CD4-positive, alpha-beta T cell treated with Interleukin-17A for 4 hours (primary cell): ENCODE measurements around the gene CCDC86.

Source experiments
- DNase-seq: peaks from one replicate; pipeline ENCODE4 v3.0.0-alpha.2; 2020; ENCODE audit warnings: mixed read lengths

CCDC86 gene

DNA sequence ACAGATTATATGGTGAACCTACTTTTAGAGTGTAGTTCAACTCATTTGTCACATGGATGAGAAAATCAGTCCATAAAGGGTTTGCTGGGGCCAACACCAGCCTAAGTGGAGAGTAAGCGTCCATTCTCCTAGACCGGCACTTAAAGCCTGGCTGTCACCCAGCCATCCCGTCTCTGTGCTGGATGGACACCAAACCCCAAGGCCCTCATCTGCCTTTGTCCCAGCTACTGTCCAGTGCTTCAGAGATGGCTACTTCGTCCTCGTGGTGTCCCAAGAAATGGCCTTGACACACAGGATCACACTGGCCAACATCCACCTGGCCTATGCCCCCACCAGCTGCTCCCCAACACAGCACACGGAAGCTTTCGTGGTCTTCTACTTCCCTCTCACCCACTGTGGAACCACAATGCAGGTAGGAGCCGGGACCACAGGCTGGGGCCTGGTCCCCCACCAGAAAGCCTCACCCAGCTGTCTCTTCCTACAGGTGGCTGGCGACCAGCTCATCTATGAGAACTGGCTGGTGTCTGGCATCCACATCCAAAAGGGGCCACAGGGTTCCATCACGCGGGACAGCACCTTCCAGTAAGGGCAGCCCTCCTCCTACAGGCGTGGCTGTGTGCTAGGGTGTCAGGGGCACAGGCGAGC, 28.9 kb downstream of the CCDC86 start:
- no peak for DNase-seq

DNA sequence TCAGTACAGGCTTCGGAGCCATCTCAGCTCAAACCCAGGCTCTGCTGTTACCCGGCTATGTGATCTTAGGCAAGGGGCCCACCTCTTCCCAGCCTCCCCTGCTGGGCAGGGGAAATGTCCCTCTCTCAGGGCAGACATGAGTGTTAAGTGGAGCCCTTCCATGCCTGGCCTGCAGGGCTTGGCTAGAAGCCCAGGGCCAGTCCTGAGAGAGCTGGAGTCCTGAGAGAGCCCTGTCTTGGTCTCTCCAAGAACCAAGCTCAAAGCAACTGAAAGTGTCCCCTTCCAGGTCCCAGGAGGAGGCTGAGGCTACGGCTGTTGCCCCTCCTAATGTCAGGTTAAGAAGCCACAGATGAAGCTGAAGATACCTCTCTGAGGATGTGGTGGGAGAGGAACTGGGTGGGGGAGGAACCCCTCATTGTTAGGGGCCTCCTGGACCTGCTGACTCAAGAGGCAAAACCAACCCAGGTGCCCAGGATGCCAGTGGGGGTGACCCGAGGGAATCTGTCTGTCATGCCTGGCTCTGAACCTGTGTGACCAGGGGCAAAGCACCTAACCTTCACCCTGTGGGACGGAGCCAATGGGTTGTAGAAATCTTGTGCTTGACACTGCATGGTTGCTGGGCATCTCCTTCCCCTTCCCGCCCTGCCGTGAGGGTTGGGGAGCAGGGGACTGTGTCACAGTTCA, 29.6 kb downstream of the CCDC86 start:
- DNase-seq = no peak

DNA sequence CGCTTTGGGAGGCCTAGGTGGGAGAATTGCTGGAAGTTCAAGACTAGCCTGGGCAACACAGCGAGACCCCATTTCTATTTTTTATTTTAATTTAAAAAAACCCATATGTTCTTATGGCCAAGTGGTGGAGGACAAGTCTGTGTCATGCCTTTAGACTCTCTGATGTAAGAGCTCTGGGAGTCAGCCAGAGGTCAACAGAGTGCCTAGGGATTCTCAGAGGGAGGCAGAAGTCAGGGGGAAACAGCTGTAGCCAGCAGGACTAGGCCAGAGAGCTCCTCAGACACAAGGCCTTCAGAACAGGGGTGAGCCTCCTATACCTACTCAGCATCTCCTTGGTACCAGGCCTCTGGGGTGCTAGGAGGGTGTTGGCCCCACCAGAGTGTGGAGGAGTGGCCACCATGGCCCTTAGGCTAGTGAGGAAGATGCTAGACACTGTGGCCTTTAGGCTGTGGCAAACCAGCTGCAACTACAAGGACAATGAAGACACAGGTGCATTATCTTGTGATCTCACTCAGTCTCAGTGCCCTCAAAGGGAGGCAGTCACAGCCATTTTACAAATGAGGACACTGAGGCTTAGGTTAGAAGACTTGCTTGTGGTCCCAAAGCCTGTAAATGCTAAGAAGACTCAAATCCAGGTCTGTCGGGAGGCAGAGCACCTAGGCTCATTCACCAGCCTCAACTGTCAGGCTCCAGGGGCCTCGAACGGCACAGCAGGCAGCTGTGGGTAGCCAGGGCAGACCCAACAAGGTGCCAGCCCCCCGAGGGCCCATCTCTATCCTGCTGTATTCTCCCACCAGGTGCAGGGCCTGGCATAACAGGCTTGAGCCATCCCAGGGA, 30.4 kb downstream of the CCDC86 start:
- DNase-seq = no peak

DNA sequence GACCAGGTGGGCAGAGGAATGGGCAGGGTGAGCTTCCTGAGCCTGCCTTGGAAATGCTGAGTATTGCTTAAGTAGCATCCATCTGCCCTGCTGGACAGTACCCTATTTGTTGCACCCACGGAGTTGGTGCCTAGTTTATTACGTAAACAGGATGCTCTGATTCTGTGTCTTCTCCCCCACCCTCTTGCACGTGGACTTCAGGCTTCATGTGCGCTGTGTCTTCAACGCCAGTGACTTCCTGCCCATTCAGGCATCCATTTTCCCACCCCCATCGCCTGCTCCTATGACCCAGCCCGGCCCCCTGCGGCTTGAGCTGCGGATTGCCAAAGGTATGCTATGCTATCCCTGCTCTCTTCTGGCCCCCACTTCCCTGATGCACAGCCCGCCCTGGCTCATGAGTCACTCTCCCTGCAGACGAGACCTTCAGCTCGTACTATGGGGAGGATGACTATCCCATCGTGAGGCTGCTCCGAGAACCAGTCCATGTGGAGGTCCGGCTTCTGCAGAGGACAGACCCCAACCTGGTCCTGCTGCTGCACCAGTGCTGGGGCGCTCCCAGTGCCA, 31.1 kb downstream of the CCDC86 start:
- DNase-seq = no peak

DNA sequence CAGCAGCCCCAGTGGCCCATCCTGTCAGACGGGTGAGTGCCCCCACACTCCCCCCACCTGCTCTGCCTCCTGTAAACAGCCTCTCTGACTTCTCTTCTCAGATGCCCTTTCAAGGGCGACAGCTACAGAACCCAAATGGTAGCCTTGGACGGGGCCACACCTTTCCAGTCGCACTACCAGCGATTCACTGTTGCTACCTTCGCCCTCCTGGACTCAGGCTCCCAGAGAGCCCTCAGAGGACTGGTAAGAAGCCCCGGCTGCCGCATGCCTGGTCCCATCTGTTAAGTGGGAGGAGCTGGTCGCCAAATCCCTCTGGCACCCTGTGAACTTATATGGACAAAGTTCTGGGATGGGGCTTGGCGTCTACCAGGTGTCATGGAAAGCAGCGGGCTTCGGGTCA, 31.6 kb downstream of the CCDC86 start:
- DNase-seq = no peak

DNA sequence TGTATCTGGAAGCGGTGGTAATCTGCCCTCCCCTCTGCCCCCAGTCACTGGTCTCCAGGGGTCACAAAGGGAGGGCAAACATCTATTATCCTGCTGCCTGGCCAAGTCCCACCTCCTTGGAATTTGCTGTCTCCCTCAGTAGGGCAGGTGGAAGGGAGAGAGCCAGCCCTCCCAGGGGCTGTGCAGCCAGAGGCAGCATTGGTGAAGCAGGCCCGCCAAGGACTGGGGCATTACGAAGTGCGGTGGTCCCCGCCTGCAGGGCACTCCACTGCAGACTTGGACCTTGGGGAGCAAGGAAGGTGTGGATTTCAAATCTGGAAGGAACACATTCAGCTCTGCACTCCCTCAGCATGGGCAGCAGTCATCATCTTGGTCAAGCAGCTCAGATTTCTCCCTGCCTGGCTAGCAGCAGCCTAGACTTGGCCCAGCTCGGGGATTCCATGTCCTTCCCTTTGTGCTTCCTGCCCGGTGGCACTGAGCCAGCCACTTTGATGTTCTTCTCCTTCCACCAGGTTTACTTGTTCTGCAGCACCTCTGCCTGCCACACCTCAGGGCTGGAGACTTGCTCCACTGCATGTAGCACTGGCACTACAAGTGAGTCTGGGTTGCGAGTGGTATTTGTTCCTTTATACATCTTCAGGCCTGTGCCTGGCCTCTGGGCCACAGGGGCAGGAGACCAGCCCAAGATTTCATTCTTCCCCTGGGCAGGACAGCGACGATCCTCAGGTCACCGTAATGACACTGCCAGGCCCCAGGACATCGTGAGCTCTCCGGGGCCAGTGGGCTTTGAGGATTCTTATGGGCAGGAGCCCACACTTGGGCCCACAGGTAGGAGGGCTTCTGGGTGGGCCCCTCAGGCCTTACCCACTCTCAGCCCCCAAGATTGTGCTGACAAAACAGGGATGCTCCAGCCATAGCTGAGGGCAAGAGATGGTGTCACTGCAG, 32.8 kb downstream of the CCDC86 start:
- no peak for DNase-seq

DNA sequence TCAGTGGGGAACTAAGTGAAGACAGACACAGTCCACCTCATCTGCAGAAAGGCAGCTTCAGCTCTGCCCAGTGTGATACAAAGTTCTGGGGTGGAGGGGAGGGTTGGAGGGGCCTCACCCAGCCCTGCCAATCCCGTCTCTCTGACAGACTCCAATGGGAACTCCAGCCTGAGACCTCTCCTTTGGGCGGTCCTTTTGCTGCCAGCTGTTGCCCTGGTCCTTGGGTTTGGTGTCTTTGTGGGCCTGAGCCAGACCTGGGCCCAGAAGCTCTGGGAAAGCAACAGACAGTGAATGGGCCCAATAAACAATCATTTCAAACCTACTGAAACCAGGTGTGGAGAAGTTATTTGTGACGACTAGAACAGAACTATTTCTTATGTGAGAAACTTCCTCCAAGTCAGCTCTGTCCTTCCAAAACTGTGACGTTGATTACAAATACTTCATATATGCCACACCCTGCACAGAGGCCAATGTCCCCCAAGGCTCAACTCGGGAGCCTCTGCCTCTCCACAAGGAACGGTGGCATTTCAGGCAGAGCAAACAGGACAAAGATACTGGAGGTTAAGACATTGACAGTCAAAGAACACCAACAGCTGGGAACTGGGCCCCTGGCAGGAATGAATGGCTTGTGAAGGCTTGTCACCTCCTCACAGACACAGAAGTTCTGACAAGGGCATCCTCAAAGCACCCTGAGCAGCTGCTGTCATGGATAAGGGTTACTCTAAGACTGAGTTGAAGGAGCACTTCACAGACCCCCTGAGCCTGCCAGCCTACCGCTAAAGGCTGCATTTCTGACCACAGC, 33.7 kb downstream of the CCDC86 start:
- no peak for DNase-seq

DNA sequence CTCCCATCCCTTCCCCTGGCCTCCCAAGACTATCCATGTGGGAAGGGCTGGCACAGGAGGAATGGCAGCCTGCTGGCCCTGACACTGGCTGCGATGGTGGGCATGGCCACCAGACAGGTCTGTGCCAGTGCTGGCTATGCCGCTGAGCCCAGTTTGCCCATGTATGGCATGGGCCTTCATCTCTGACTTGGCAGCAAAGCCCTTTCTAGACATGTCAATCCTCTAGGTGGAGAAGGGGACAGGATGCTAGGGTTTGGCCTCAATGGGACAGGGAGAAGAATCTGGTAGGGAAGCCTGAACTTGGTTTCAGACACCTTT, 34.2 kb downstream of the CCDC86 start:
- no peak for DNase-seq

DNA sequence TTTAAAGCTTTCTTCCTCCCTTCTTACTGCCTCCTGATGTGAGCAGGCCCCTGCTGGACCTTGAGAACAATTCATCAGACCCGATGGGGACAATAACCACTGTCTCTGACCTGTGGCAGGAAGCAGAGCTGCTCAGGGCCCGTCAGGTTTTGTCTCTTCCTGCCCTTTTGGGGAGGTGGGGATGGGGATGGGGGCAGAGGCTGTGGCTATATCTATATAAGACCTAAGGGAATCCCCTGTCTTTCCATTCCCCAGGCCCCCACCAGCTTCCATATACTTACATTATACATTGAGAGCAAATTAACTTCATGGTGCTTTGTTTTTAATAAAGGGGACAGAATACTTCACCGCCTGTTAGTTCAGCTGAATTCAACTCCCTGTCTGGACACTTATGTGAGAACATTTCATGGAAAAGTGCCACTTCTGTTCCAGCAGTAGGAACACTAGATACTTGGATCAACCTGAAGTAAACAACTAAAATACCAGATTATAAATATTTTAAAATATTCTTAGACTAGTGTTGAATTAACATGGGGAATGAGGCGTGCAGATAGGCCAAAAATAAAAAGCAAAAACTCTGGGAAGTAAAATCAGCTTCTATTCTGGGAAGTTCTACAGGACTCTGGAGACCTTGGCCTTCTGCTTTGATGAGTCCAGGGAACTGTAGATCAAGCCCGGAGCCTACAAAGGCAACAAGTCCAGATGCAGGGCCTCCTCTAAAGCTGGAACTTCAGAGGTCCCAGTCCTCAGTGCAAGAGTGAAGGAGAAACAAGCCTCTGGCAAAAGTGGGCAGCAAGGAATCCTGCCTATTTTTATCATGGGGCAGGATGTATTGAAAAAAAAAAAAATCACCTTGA, 36.6 kb downstream of the CCDC86 start:
- no peak for DNase-seq

DNA sequence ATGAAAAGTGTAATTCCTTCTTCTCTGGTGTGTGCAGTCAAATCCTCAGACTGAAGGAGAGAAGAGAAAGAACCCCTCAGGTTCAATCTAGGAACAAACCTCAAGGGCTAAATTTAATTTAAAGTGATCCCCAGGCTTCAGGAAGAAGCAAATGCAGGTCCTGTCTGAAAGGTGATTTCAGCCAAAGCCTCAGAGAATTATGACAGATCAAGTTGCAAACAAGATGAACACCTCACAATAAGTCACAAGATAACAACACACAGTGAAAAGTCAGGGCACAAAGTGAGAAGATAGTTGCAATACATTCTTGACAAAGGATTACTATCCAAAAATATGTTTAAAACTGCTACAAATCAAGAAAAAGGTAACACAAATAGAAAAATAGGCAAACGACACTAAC, 37.2 kb downstream of the CCDC86 start:
- DNase-seq = no peak

DNA sequence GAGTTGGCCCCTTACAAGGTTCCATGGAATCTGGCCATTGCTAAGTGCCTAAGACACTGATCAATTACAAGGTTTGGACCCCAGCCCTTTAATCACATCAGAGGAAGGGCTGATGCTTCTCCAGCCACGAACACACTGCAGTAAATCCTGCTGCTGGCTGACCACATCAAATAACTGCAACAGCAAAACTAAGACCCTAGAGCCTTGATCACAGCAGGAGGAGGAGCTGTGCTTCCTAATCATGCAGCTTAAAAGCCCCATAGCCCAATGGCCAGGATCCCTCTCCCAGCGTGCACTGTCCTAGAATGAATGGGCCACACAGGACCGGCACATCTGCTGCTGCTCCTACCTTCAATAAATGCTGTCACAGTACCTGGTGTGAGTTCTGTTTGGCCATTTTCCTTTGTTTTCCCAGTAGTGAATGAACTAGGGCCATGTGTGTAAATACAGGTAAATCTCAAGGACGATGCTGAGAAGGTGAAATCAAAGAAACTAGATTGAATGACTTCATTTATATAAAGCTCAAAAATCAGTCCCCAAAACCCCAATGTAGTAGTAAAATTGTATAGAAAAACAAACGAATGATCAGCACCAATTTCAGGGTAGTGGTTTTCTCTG, 38.2 kb downstream of the CCDC86 start:
- no peak for DNase-seq

DNA sequence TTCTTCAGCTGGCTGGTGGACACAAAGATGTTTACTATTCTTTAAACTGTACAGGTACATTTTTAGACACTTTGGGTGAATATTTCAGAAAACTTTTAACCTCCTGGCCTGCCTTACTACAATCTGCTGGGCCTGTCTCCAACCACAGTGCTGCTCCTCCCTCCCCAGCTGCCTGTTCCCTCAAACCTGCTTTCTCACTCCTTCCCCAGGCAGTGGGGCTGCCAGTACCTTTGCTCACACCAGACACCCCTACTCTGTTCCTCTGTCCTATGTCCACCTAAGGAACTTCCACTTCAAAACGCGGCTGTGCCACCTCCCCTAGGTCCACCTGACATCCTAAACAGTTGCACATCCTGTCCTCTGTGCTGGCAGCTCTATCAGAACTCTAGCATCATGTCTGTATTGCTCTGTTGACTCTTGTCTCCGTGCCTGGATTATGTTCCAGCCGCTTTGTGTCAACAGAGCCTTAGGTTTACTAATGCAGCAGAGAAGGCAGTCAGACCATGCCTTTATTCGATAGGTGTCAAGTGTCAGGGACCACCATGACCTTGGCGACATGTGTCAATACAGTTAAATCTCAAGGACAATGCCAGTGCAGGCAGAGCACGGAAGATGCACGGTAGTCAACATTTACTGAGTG, 38.9 kb downstream of the CCDC86 start:
- no peak for DNase-seq

DNA sequence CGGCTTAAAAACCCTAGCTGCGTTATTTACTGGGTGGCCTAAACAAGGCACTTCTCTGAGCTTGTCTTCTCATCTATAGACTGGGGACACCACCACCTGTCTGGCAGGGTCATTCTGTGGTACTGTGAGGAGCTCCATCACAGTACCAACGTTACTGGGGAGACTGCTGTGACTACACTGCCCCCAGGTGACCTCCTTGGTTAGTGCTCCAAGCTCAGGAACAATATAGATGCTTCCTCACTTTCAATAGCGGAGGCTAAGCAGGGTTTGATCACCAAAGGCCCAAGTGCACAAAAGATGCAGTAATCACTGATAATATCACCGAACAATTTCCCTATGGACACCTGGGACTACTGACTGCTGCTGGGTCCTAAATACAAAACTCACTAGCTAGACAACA, 45.6 kb downstream of the CCDC86 start:
- peak; percentile 38 for DNase-seq

DNA sequence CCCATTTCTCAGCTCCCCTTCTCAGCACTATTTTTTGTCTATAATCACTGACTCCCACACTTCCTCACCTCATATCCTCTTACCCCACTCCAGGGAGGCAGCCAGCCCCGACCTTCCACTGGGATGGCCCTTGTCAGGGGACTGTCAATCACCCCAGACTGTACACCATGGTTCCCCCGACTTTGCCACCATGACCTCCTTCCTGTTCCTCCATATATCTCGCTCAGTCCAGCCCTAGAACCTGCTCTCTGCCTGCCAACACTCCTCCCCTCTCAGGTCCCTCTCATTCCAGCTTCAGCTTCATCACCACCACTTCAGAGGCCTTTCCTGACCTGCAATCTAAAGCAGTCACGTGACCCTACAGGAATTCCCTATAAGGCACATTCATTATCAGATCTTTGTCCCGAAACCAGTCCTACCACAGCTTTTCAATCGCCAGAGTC, 48.0 kb downstream of the CCDC86 start:
- DNase-seq = no peak

DNA sequence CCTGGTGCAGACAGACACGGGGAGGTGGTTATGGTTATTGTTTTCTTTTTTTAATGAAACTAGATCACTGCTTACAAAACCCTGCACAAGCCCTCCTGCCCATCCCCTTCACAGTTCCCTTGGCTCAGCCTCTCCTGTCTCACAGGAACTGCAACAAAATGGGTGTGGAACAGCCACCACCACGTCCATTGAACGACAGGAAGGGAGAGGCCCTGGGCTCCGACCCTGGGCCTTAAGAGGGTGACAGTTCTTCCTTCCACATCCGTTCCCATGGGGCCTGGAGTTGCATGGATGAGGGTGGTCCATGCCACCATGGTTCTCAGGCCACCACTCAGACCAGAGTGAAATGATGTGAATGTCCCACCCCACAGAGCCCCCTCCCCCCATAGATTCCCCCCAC, 48.8 kb downstream of the CCDC86 start:
- no peak for DNase-seq

DNA sequence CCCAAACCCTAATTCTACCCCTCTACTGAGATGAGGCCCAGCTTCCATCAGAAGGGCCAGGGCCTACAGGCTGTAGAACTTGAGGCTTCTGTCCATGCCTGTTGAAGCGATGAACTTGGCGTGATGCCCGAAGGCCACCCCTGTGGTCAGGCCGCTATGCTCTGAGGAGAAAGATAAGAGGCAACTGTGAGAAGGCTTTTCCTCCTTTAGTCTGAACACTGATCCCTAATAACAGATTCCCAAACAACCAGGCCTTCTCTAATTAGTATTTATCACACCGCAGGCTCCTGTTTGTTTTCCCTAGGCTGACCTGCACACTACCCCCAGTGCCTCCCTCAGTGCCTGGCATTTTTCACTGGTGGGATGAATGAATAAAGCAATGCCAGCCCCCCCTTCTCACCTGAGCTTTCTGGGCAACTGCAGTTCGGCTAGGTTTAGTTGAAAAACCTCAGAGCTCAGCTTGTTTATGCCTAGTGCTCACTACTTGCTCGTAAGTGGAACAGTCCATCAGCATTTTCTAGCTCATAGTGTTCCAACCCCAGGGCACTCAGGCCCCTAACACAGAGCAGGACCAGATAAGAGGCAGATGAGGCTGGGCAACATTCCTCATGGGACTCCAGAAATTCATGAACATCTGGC, 49.3 kb downstream of the CCDC86 start:
- DNase-seq = no peak

DNA sequence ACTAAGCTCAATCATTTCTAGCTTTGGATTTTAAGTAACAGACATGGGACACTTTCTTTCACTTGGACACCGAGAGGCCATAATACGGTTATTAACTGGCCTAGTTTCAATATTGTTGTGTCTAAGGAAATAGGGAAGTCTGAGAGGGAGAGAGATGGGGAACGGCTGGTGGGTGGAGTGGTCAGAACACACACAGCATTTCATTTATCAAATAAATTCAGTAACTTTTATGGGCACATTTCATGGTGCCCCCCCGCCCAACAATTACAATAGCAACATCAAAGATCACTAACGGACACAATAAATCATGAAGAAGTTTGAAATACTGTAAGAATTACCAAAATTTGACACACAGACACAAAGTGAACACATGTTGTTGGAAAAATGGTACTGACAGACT, 53.8 kb downstream of the CCDC86 start:
- no peak for DNase-seq

DNA sequence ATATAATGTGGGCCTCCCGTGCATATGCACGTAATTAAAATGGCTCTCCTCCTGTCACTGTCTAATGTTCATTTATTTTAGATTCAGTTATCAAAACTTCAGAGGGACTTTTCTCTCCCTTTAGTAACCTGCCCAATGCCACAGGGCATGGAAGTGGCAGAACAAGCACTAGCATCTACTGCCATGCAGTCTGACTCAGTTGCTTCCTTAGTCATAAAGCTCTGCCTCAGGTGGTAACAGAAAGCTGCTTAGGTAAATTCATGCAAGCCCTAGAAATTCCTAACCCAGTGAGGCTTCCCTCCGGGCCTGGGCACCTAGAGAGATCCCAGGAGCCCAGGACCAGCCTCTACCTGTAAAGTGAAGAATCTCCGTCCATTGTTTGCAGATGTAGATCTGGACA, 55.6 kb downstream of the CCDC86 start:
- no peak for DNase-seq
